Osteoblast (primary cell): ENCODE results near the gene GUCA2B. TPM values are rescaled to one million over a fixed set of nuclear protein-coding genes. Genes with fewer than 3 reads are reported as not detected.
A peak's percentile ranks its signal among the peaks of the same experiment; 100 is the strongest.

Source experiments
- DNase-seq: peaks from one replicate; pipeline ENCODE4 v3.0.0; 2011; ENCODE audit warnings: low spot score, mixed read lengths; ENCODE audit not compliant: insufficient read length; ENCODE audit errors: missing footprints
- H2AFZ ChIP-seq: 2 replicates; pipeline ENCODE4 v1.6.0; 2011; ENCODE audit warnings: mild to moderate bottlenecking, low read length
- H3K27ac ChIP-seq: 2 replicates; pipeline ENCODE4 v1.5.1; 2011; ENCODE audit warnings: mild to moderate bottlenecking, low read depth, low read length, moderate library complexity
- H3K27me3 ChIP-seq: 2 replicates; pipeline ENCODE4 v1.6.0; 2012; ENCODE audit warnings: mild to moderate bottlenecking, control low read depth, inconsistent platforms, low read length, moderate library complexity; ENCODE audit not compliant: insufficient read depth
- H3K36me3 ChIP-seq: 2 replicates; pipeline ENCODE4 v1.5.1; 2011; ENCODE audit warnings: mild to moderate bottlenecking, low read length, control low read depth, moderate library complexity; ENCODE audit not compliant: insufficient read depth
- H3K4me1 ChIP-seq: 2 replicates; pipeline ENCODE4 v1.5.1; 2011; ENCODE audit warnings: mild to moderate bottlenecking, low read length, control low read depth, moderate library complexity; ENCODE audit not compliant: insufficient read depth
- H3K4me2 ChIP-seq: 2 replicates; pipeline ENCODE4 v1.6.0; 2011; ENCODE audit warnings: mild to moderate bottlenecking, low read length; ENCODE audit not compliant: insufficient read depth
- H3K4me3 ChIP-seq: fragments of 200-600 bp; sonication (generic); 3 replicates; pipeline ENCODE4 v1.5.1; 2012; ENCODE audit warnings: mild to moderate bottlenecking, low read length, inconsistent platforms; ENCODE audit not compliant: insufficient read depth
- H3K79me2 ChIP-seq: 2 replicates; pipeline ENCODE4 v1.6.0; 2012; ENCODE audit warnings: mild to moderate bottlenecking, low read length, control low read depth, inconsistent platforms; ENCODE audit not compliant: insufficient read depth
- H3K9me3 ChIP-seq: 2 replicates; pipeline ENCODE4 v1.5.1; 2011; ENCODE audit warnings: low read depth, low read length, control low read depth
- H4K20me1 ChIP-seq: 2 replicates; pipeline ENCODE4 v1.6.0; 2012; ENCODE audit warnings: mild to moderate bottlenecking, low read length, control low read depth; ENCODE audit not compliant: insufficient read depth
- total RNA-seq: library from RNA; depleted of rRNA; stranded (reverse); fragments of >200 nt; gene quantifications from 2 replicates; pipeline ENCODE4 v1.2.3, GENCODE V29; 2012
- TF ChIP-seq, protein P1 (sequence below): IDR thresholded peaks from 2 replicates; pipeline ENCODE4 v1.5.1; 2011; ENCODE audit warnings: mild to moderate bottlenecking, low read depth, low read length, moderate library complexity; ENCODE audit errors: extremely low read depth

Gene GUCA2B
- total RNA-seq, 1 donor = not detected

GRCh38 chr1:42179275-42179674, 26.1 kb downstream of the GUCA2B start:
- H3K4me3 ChIP-seq = no peak overlapping the region
- peaks cover 26% of the 10 kb centered on the region for H4K20me1 ChIP-seq
- TF ChIP-seq, protein P1, sequence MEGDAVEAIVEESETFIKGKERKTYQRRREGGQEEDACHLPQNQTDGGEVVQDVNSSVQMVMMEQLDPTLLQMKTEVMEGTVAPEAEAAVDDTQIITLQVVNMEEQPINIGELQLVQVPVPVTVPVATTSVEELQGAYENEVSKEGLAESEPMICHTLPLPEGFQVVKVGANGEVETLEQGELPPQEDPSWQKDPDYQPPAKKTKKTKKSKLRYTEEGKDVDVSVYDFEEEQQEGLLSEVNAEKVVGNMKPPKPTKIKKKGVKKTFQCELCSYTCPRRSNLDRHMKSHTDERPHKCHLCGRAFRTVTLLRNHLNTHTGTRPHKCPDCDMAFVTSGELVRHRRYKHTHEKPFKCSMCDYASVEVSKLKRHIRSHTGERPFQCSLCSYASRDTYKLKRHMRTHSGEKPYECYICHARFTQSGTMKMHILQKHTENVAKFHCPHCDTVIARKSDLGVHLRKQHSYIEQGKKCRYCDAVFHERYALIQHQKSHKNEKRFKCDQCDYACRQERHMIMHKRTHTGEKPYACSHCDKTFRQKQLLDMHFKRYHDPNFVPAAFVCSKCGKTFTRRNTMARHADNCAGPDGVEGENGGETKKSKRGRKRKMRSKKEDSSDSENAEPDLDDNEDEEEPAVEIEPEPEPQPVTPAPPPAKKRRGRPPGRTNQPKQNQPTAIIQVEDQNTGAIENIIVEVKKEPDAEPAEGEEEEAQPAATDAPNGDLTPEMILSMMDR = no peak
- H3K4me2 ChIP-seq = peak overlapping the region; percentile 2
- peak; percentile 72 for DNase-seq
- H3K79me2 ChIP-seq = no peaks in the 10 kb centered on the region
- H3K9me3 ChIP-seq = no peaks in the 10 kb centered on the region
- H3K36me3 ChIP-seq = peaks cover 7% of the 10 kb centered on the region
- H3K27ac ChIP-seq = peak overlapping the region; percentile 21
- no peak overlapping the region for H2AFZ ChIP-seq
- H3K4me1 ChIP-seq = peaks cover 29% of the 10 kb centered on the region
- H3K27me3 ChIP-seq = no peaks in the 10 kb centered on the region

GRCh38 chr1:42179900-42180329, 26.7 kb downstream of the GUCA2B start:
- DNase-seq = no peak
- Histone ChIP-seq H3K27ac (no peak overlapping the region), H3K79me2 (no peaks in the 10 kb centered on the region), H2AFZ (no peak overlapping the region), H3K4me1 (peaks cover 26% of the 10 kb centered on the region), H3K4me2 (no peak overlapping the region), H3K27me3 (no peaks in the 10 kb centered on the region), H3K36me3 (peaks cover 7% of the 10 kb centered on the region), H3K9me3 (no peaks in the 10 kb centered on the region), H3K4me3 (no peak overlapping the region), H4K20me1 (peaks cover 24% of the 10 kb centered on the region)
- TF ChIP-seq, protein P1 = no peak

- TF ChIP-seq, protein P1 = no peak
- H3K36me3 ChIP-seq = peaks cover 7% of the 10 kb centered on the region
- H3K27ac ChIP-seq = no peak overlapping the region
Measured at GRCh38 chr1:42181687-42182086, 28.5 kb downstream of the GUCA2B start.

GRCh38 chr1:42183210-42183956, 30.2 kb downstream of the GUCA2B start:
- no peak overlapping the region for H3K4me2 ChIP-seq
- H3K4me1 ChIP-seq = peaks cover 23% of the 10 kb centered on the region
- H3K4me3 ChIP-seq = no peak overlapping the region
- DNase-seq = peak; percentile 71
- H3K27ac ChIP-seq = no peak overlapping the region
- TF ChIP-seq, protein P1 = no peak
- H2AFZ ChIP-seq = no peak overlapping the region
- H3K9me3 ChIP-seq = no peaks in the 10 kb centered on the region
- no peaks in the 10 kb centered on the region for H3K79me2 ChIP-seq
- peaks cover 7% of the 10 kb centered on the region for H3K36me3 ChIP-seq
- peaks cover 12% of the 10 kb centered on the region for H4K20me1 ChIP-seq
- no peaks in the 10 kb centered on the region for H3K27me3 ChIP-seq

More at GRCh38 chr1:42181687-42182086, 28.5 kb downstream of the GUCA2B start:
- H3K4me1 ChIP-seq = peaks cover 36% of the 10 kb centered on the region
- no peaks in the 10 kb centered on the region for H3K79me2 ChIP-seq
- H3K4me3 ChIP-seq = no peak overlapping the region
- DNase-seq = no peak
- no peaks in the 10 kb centered on the region for H3K27me3 ChIP-seq
- no peak overlapping the region for H3K4me2 ChIP-seq
- peaks cover 22% of the 10 kb centered on the region for H4K20me1 ChIP-seq
- H3K9me3 ChIP-seq = no peaks in the 10 kb centered on the region
- H2AFZ ChIP-seq = no peak overlapping the region
